GM15510 (cell line): ENCODE results near the gene GFOD1.

Experiments used
- POLR2A ChIP-seq: IDR thresholded peaks from 3 replicates; pipeline ENCODE4 v1.6.1; 2011; ENCODE audit warnings: borderline replicate concordance; ENCODE audit not compliant: insufficient read length; ENCODE audit errors: extremely low read depth

The GFOD1 gene

GRCh38 chr6:13368079-13368730, 119.2 kb downstream of the GFOD1 start:
- no peak for TF ChIP-seq POLR2A

DNA sequence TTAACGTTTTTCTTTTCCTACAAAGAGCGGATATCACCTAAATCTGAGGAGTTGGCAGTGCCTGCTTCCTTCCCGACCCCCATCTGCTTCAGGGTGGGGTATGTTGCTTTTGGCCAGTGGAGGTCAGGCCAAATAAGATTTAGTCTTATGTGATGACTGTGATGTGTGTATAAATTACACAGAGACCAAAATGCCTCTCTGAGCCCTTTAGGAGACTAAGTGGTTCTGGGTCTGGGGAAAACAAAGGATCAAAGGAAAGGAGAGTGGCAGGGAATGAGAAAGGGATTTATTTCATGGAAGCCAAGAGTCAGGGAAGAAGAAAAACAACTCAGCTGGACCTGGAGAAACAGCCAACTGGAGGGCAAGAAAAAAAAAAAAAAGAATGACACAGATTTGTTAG, 120.0 kb downstream of the GFOD1 start:
- no peak for TF ChIP-seq POLR2A

- no peak for TF ChIP-seq POLR2A
Measured at GRCh38 chr6:13365320-13365719, 122.1 kb downstream of the GFOD1 start.

GRCh38 chr6:13364842-13365241, 122.6 kb downstream of the GFOD1 start:
- TF ChIP-seq POLR2A, result no peak

GRCh38 chr6:13362412-13362811, 125.0 kb downstream of the GFOD1 start:
- TF ChIP-seq POLR2A, result no peak

DNA sequence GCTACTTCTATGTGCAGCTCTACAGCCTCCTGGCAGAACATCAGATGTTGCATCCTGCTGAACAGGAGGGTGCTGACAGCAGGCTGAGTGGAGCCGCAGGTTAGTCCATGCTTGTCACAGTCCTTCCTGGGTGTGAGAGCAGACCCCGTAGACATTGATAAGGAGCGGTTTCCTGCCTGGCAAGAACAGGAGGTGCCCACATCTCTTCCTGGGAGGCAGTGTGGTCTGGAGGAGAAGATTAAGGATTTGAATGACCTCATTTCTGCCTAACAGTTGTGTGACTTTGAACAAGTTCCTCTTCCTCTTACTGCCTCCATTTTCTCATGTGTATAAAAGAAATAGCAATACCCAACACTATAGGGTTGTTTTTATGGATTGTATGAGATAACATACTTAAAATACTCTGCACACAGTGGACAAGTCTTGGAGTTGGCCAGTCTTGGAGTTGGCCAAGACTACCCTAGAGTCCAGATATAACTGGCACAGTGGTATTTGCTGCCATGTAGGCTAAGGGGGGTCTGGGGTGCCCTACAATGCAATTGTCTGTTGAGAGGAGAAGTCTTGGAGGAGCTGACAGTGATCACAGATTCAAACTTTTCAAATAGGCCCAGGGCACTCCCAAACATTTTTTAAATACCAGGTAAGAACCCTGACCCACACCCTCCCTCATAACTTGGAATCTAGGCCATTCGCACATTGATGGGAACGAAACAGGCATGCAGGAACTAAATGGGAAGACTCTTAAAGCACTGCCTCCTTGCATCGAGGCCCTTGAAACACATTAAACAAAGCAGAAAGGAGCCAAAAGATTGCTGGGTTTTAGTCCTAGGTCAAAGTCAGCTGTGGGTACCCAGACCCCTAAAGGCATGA, 126.5 kb downstream of the GFOD1 start:
- no peak for TF ChIP-seq POLR2A

GRCh38 chr6:13359287-13359686, 128.1 kb downstream of the GFOD1 start:
- no peak for TF ChIP-seq POLR2A

DNA sequence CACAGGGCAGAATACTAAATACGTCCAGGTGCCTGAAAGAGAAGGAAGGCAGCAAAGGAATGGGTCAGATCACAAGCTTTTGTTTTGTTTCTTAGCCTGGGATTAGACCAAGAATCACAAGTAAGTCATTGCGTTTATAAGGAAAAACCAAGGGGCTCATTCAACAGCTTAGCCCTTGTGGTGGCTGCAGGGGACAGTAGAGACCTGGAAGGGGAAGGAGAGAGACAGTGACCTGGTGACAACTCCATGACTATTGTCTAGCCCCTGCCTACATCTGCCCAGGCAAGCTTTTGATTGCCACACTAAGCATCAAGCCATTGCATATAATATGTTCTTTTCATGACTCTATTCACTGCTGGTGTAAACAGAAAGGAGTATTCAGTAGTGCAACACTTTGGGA, 128.9 kb downstream of the GFOD1 start:
- TF ChIP-seq POLR2A, result no peak

DNA sequence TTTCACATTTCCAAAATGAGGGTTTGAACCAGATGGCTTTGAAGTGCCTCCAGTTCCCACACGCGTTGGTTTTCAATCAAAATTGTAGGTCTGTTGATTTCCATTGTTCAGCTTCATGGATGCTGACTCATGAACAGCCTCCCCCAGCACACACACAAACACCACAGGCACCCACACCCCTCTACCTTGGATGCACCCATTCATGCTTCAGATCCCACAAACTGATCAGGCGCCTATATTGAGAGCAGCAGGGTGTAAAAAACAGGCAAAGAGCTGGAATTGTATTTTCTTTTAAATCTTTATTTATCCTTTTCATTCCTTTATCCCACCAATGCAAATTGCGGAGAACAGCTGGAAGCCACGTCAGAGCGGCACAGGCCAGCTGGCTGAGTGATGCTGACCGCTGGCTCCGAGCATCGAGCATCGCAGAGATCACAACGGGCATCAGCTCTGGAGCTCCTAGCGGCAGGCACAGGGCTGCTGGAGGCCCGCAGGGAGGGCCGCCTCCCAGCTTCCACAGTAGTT, 129.8 kb downstream of the GFOD1 start:
- no peak for TF ChIP-seq POLR2A

DNA sequence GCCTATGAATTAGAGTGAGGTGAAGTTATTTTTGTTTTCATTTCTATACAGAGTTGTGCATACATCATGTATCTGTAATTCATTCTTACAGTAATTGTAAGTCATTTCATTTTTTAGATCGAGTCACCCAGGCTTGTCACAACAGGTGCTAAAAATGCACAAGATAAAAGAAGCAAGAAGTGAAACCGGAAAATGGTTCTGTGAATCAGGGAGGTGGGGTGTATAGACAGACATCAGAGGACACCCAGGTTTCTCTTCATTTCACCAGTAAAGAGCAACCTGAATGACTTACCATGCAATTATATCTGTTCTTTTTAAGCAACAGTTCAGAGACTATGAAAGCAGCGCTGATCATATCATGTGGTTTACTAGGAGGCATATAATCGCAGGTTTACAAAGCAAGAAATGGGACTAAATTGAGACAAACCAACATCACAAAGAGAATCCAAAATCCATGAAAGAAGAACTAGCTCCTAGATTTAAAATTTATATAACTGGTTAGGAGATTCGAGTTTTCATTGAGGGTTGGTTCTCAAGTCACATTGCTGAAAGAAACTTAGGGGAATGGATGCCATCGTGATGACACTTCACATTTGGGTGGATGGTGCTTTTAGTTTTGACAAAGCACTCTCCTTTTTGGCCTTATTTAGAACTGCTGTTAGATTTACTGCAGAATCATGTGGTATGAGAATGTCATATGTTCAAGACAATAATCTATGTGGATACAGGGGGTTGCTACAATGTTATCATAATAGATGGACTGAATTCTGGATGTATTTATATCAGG, 131.2 kb downstream of the GFOD1 start:
- TF ChIP-seq POLR2A, result no peak

- TF ChIP-seq POLR2A, result no peak
Measured at GRCh38 chr6:13355043-13355945, 132.1 kb downstream of the GFOD1 start.

DNA sequence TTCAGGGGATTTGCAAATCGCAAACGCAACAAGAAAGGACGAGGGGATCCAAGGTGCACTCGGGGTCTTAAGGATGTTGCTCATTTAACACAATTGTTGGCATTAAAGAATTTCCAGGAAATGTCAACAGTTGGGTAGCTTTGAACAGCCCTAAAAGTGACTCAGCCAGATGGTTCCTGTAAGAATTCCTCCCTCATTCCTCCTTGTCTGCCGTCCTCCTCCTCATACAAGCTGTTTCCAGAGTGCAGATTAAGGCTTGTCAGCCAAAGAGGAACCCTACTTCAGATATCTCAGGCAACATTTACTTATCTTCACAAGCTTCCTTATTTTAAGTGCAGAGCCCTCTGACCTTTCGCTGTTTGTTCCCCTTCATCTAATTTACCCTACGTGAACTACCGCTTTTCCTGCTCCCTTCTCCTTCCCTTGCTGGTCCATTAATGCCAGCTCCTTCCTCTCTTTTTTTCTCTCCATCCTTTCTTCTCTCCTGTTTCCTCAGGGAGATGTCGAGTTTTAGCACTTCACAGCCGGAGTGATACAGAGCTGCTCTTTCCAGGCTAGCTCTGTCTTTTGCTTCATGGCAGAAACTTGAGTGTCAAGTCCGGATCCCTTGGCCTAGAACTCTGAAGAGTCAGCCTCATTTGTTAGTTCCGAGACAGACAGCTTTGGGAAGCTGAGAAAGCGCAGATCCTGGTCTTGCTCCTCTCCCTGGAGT, 132.9 kb downstream of the GFOD1 start:
- TF ChIP-seq POLR2A, result no peak

DNA sequence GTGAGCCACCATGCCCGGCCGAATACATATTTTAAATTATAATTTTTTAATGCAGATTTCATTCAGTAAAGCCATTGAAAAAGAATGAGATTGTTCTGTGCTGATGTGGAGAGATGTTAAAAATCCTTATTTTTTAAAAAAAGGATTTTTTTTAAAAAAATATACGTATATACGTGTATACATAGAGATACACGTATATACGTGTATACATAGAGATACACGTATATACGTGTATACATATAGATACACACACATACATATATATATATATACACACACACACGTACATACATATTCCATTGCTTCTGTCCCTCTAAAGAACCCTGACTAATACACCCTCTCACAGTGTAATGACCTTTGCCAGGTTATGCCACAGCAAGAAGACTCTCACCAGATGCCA, 135.2 kb downstream of the GFOD1 start:
- TF ChIP-seq POLR2A, result no peak
